GM20000 (cell line): ENCODE measurements around the gene PRDM8.

Experiments
- DNase-seq: peaks from one replicate; pipeline ENCODE4 v3.0.0; 2012; ENCODE audit warnings: low spot score
- TF ChIP-seq, protein P1 (sequence below): IDR thresholded peaks from 2 replicates; pipeline ENCODE4 v1.5.1; 2012; ENCODE audit warnings: mild to moderate bottlenecking, control low read depth; ENCODE audit errors: extremely low read depth, missing control alignments

PRDM8 gene

DNA sequence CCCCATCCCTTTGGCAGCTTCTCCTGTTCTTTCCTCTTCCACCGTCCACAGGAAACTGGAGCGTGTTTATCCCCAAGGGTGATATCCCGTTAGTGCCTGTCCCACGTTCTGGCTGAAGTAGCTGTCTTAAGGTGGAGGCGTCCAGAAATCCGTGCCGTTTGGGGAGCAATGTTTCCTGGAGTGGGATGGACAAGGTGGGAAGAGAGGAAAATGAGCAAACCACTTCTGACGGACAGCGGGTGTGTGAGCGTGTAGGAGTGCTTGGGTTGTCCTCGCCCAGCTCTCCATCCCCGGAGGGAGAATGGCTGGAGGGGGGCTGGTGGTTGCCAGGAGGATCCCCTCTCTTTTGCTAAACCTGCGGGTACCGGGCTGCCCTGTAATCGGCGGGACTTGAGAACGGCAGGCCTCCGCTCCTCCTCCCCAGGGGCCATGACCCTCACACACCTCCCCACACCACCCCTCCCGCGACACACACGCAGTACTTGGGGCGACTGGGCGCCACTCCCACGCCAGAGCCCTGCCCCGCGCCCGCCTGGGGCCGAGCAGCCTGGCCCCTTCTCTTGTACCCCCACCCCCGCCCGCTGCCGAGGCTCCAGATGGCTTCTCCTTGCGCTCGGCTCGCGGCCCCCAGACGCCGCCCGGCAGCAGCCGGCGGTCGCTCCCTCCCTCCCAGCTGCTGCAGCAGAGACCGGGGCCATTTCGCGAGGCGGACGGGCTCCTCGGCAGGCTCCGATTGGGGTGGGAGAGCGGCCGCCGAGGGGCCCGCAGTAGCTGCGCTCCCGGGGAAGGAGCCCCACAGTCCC, 13.9 kb upstream of the PRDM8 start:
- TF ChIP-seq, protein P1, sequence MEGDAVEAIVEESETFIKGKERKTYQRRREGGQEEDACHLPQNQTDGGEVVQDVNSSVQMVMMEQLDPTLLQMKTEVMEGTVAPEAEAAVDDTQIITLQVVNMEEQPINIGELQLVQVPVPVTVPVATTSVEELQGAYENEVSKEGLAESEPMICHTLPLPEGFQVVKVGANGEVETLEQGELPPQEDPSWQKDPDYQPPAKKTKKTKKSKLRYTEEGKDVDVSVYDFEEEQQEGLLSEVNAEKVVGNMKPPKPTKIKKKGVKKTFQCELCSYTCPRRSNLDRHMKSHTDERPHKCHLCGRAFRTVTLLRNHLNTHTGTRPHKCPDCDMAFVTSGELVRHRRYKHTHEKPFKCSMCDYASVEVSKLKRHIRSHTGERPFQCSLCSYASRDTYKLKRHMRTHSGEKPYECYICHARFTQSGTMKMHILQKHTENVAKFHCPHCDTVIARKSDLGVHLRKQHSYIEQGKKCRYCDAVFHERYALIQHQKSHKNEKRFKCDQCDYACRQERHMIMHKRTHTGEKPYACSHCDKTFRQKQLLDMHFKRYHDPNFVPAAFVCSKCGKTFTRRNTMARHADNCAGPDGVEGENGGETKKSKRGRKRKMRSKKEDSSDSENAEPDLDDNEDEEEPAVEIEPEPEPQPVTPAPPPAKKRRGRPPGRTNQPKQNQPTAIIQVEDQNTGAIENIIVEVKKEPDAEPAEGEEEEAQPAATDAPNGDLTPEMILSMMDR: no peak
- DNase-seq: peak; percentile 48

DNA sequence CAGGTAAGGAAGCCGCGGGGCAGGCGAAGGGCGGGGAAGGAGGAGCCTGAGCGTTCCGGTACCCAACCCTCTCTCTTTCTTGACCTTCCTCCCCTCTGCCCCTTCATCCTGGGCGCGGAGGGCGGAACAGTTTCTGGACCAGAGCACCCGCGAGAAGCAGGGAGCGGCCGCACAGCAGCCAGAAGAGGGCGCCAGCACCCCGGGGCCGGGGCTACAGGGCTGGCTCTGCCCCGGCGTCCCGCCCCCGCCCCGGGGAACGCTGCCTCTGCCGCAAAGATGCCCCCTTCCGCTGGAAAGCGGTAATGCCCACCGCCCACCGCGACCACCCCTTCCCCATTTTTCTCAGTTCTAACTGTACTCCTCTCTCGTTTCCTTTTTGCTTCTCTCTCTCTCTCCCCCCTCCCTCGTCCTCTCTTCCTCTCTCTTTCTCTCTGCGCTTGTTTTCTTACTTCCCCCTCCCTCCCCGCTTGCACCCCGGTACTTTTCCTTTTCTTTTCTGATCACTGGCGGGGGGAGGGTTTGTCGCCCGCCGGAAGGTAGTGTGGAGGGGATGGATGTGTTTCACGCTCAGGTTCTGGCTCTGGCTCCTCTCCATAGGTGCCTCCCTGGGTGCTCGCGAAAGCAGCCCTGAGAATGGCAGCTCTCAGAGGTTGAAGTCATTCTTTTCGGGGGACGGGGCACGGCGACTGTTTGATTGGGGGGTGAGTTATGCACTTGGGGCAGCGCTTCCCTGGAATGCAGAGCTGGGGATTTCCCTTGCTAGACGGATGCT, 13.1 kb upstream of the PRDM8 start:
- DNase-seq: peak; percentile 93
- TF ChIP-seq, protein P1: peak; percentile 75

DNA sequence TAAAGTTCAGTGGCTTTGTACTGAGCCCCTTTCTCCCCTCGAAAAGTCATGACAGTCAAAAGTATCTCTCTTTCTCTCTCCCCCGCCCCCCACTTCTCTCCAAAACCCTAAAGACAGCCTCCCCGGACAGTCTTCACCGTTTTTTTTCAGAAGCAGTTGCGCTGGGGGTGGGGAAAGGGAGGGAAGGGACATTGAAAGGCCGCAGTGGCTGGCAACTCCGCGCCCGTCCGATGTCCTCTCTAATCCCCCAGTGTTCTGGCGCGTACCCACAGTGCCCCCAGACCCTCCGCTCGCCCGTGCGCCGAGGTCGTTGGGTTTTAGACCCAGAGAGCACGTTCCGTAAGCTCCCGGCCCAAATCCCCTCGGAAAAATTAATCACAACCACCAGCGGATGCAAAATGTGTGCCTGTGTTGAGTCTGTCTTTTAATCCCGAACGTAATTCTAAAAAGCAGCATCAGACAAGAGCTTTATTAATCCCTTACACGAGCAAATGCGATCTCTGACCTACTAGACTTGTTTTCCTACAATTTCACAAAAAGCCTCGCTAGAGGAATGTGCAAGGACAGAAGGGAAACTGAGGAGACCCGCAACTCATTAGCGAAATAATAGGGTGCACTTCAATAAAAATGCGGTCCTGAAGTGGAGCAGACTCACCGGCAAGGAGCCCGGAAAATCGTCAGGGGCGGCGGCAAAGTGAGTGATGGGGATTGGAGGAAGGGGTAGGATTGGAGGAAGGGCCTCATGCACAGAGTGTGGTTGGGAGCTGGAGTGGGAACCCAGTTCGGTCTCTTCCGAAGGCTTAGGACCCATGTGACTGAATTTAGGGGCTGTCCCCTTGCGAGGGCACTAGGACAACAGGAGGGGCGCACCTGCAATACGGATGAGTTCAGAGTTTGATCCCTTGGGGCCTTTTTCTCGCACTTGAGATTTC, 12.2 kb upstream of the PRDM8 start:
- TF ChIP-seq, protein P1: no peak
- DNase-seq: peak; percentile 38

DNA sequence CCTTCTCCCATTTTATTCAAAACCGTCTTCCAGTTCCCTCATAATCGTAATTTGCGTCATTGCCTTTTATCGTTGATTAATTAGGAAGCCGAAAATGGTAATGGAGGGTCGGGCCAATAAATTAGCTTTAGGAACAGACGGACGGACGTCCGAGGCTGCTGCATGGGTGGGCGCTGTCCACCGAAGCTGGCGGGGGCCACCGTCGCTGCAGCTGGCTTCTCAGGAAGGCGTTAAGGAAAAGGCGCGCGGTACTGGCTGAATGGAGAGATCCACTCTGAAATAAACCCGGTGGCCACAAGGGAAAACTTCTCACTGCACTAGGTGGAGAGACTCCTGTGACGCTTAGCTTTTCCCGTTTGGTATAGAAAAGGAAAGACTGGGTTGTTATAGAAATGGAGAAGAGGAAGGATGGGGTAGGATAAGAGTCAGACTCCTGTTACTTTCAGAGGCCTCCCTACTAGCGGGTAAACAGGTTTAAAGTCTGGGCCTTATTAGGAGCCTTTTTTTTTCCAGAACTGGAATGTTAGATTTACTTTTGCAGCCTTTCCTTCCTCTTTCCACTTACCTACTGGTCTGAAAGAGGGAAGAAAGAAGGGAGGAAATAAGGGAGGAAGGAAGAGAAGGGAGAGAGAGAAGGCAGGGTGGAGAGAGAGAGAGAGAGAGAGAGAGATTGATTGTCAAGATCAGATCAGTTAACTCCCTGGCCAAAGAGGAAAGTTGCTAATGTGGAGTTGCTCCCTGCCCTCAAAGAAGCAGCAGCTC, 11.3 kb upstream of the PRDM8 start:
- DNase-seq: peak; percentile 12
- TF ChIP-seq, protein P1: no peak

DNA sequence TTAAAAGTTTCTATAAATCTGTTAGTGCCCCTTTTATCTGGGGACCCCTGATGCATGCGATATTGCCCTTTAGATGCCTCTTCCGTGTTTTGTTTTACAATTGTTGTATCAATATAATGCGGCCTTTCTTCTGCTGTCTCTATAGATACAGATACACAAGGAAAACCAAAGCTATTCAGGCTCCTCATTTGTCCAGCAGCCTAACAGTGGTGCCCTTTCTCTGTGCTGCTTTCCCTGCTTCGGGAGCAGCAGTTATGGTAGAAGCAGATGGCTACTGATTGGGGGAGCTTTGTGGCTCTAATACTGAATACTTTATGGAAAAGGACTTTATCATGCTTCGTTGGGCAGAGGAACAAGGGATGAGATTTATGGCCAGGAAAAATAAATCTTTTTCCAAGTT, 10.6 kb upstream of the PRDM8 start:
- peak; percentile 11 for DNase-seq
- TF ChIP-seq, protein P1: no peak

DNA sequence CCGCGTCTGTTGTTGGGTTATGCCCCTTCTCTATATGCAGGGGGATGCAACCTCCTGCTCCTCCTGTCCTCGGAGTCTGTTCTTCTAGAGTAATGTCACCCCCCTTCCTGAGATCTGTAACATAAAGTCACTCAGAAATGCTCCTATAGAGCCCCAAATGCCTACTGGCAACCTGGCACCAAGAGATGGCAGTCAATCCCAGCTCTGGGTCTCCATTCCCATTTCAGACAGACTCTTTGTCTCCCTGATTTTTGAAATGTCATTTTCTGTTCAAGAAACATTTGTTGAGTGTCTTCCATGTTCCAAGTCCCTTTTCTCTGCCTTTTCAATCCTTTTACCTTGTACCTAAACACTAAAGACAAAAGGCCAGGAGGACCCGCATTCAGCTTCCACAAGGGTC, 9.6 kb upstream of the PRDM8 start:
- TF ChIP-seq, protein P1: no peak
- DNase-seq: no peak
